Caki2 (cell line): ENCODE data around the gene TTLL10. TPM values are rescaled to one million over a fixed set of nuclear protein-coding genes. Genes with fewer than 3 reads are reported as not detected.
"Not testable (repeated sequence)": the region's sequence is repeated elsewhere in the genome, so short reads cannot be mapped to it uniquely, and the experiment has no call there.

Experiments used
- DNase-seq: peaks from one replicate; pipeline ENCODE4 v3.0.0-alpha.2; 2015; ENCODE audit warnings: low read depth
- in situ Hi-C: cut with HindIII; loops from 2 replicates; pipeline ENCODE4 v1.10.0; 2016; ENCODE audit warnings: low sequenced_read_pairs, low pct_unique_long_range_greater_than_20kb, mixed read lengths
- total RNA-seq: library from RNA; depleted of rRNA; stranded (reverse); fragments of >200 nt; shearing (Covaris generic); gene quantifications from 2 replicates; pipeline ENCODE4 v1.2.3, GENCODE V29; 2014; ENCODE audit warnings: low replicate concordance

Gene TTLL10
- total RNA-seq, 1 experiment from 2014 or later = not detected

DNA sequence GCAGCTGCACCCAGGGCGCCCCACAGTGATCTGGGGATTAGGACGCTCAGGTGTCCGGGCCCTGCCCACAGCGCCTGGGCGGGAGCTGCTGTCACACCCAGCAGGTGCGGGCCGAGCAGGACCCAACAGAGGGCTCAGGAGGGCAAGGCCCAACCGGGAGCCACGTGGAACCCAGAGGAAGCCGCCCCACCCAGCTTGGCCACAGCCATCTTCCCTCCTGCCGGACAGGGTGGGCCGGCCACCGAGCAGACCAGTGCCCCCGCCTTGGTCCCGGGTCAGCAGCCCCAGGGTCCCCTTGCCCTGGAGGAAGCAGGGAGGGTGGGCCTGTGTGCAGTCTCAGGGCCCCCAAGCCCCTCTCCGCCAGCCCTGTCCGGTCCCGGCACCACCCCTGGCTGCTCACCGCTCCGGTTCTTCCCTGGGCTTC is 6.3 kb upstream of the TTLL10 start:
- in situ Hi-C loops = no loop called here
- no peak for DNase-seq

- DNase-seq = no peak
- in situ Hi-C loops = no loop called here
These were observed 5.7 kb upstream of the TTLL10 start for GRCh38 chr1:1167841-1168450.

GRCh38 chr1:1168451-1169411 is 4.9 kb upstream of the TTLL10 start:
- no peak for DNase-seq
- in situ Hi-C loops = no loop called here

DNA sequence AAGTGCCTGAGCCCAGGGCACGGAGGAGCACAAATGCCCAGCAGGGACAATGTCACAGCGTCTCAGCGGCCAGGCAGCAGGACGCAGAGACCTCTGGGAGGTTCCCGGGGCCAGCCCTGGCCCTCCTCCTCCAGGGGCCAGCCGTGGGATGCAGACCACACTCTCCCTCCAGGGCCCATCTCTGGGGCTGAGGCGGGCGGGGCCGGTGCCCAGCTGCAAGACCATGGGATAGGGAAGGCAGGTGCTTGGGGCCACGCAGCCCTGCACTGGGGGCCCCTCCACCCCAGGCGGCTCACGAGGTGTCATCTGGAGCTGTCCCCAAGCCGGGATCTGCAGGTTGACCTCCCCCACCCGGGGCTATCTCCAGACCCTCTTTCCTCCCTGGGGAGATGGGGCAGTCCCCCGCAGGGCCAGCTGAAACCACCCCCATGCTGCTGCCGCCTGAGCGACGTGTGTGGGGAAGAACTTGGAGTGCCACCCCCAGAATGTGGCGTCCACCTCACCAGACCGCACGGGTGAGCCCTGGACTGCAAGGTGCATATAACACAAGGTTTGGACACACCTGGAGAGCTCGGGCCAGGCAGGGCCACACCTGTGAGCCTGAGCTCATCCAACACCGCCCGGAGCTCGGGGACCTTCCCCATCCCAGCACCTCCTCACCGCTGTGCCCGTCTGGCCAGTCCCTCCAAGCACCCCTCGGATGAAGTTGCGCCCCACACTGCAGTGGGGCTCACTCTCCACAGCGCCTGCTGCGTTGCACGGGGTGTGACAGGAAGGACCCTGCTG is 4.1 kb upstream of the TTLL10 start:
- DNase-seq = no peak
- in situ Hi-C loops = no loop called here

GRCh38 chr1:1170215-1171091 is 3.2 kb upstream of the TTLL10 start:
- DNase-seq = no peak
- in situ Hi-C loops = no loop called here

GRCh38 chr1:1171161-1171545 is 2.5 kb upstream of the TTLL10 start:
- in situ Hi-C loops = no loop called here
- DNase-seq = no peak

DNA sequence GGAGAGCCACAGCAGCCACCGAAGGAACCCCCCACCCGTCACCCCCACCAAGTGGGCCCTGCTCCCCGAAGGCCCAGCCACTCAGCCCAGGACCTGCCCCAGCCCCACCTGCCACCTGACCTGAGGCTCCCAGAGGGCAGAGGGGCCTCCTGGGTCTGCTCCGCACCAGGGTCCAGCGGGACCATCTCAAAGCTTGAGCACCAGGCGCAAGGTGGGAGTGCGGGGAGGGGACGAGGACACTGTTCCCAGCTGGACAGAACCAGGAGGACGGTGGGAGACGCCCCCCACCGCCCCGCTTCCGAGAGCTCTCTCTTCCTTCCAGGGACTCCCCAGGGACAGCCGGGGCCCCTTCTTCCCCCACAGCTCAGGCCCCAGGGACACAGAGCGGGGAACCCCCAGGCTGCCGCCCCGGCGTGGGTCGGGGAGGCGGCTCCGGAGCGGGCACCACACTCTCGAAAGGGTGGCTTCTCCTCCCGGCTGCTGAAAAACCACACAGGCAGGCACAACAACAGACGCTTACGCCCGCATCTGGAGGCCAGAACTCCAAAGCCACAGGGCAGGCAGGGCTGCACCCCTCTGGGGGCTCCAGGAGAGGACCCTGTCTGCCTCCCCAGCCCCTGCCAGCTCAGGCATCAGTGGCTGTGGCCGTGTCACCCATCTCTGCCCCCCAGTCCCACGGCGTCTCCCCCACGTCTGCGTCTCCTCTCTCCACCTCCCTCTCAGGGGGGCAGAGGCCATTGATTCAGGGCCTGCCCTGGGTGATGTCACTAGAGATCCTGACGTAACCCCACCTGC is 1.9 kb upstream of the TTLL10 start:
- DNase-seq = no peak
- in situ Hi-C loops = no loop called here

DNA sequence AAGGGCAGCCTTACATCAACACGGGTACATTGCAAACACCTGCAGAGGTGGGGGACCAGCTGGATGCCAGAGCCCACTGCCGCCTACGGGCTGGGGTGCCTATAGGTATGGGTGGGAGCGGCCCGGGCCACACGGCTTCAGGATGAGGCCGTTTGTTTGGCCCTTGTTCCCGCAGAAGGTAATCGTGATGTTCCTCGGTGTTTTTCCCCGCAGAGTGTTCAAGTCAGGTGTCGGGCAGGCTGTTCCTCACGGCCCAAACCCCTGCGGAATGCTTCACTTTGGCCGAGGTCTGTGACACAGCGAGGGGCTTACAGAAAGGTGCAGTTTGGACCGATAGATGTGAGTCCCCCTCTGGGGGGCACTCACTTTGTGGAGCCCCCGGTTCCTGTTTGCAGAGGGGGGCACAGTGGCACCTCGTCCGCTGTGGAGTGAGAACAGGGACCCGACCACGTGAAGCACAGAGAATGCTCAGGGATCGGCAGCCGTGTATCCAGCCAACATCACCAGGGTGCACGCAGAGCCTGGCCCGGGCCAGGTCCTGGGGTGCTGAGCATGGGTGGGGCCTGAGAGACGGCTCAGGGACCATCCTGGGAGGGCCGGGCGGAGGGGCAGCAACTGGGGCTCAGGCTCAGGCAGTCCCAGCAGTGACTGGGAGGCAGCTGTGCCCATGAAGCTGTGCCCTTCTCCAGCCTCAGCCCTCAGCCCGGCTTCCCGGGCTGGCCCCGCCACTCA is 453 bp upstream of the TTLL10 start:
- in situ Hi-C loops = no loop called here

GRCh38 chr1:1175221-1176062 is 1.8 kb downstream of the TTLL10 start:
- in situ Hi-C loops = no loop called here
- DNase-seq = no peak

More for the DNA sequence above, 453 bp upstream of the TTLL10 start:
- DNase-seq = no peak

DNA sequence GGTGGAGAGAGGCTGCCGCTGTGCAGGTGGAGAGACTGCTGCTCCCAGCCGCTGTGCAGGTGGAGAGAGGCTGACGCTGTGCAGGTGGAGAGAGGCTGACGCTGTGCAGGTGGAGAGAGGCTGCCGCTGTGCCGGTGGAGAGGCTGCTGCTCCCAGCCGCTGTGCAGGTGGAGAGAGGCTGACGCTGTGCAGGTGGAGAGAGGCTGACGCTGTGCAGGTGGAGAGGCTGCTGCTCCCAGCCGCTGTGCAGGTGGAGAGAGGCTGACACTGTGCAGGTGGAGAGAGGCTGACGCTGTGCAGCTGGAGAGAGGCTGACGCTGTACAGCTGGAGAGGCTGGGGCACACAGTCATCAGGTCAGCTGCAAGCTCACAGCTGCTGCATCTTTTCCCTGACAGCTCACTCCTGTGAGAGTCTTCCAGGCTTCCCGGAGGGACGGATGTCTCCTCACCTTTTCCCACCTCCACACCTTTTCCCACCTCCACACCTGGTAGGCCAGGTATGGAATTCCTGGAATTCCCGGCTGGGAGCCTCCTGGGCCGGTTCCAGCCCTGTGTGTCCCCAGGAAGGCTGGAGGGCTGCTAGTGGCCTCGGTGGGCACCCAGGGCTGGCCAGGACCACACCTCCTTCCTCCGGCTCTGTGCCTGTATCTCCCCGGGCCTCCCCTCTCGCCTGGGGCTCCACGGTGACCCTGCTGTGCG is 2.5 kb downstream of the TTLL10 start:
- DNase-seq, in situ Hi-C loops: not testable (repeated sequence)

- in situ Hi-C loops = no loop called here
- DNase-seq = no peak
These were observed 3.3 kb downstream of the TTLL10 start for GRCh38 chr1:1176931-1177330.

GRCh38 chr1:1177452-1178206 is 3.9 kb downstream of the TTLL10 start:
- no peak for DNase-seq
- in situ Hi-C loops = no loop called here

GRCh38 chr1:1178794-1179331 is 5.2 kb downstream of the TTLL10 start:
- DNase-seq = no peak
- in situ Hi-C loops = no loop called here

DNA sequence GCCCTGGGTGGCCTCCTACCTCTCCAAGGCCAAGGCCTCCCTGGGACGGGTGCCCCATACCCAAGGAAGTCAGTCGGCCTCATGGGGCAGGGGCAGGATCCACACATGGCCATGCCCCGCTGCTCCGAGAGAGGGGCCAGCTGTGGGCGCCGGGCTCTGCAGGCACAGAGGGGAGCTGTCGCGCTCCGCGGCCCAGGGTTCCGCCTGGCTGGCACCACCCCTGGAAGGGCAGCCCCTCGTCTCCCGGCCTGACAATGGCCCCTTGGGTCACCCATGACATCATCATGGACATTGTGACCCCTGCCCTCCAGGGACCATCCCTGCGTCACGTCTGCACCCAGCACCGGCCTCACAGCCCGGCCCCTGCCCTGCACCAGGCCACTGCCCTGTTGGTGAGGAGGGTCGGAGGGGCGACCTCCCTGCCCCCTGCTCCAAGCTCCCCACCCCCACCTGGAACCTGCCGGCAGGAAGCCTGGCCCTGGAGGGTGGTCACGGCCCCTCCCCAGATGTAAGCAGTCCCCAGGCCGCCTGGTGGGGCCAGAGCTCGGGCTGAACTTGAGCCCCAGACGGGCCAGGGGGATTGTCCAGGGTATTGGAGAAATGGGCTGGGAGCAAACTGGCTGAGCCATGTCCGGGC is 5.8 kb downstream of the TTLL10 start:
- in situ Hi-C loops = no loop called here
- no peak for DNase-seq
